ENCODE data around the gene PI4KB. TPM values are rescaled to one million over a fixed set of nuclear protein-coding genes. Genes with fewer than 3 reads are reported as not detected.

The PI4KB gene
- total RNA-seq, 1 donor from 2014 or later = 55.1 TPM

DNA sequence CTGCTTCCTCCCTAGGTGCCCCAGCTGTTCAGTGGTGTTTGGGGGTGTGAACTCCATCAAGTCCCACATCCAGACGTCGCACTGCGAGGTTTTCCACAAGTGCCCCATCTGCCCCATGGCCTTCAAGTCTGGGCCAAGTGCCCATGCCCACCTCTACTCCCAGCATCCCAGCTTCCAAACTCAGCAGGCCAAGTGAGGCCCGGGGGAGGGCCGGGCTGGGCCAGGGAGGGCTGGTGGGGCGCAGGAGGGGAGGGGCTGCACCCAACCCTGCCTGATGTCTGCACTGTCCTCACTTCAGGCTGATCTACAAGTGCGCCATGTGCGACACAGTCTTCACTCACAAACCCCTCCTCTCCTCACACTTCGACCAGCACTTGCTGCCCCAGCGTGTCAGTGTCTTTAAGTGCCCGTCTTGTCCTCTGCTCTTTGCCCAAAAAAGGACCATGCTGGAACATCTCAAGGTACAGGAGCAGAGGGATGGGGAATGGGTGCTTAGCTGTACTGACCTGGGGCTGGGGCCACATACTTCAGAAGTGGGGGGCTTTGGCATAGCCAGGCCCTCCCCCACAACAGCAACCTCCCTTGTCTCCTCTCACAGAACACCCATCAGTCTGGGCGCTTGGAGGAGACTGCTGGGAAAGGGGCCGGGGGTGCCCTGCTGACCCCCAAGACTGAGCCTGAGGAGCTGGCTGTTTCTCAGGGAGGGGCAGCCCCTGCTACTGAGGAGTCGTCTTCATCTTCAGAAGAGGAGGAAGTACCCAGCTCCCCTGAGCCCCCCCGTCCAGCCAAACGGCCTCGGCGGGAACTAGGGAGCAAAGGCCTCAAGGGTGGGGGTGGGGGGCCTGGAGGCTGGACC, 37.9 kb downstream of the PI4KB start:
- Mint-ChIP-seq H3K36me3 (ENCODE audit: insufficient read depth) (peaks cover 17% of the 10 kb centered on the region), H3K4me3 (ENCODE audit: low read depth) (no peak overlapping the region), H3K27me3 (no peaks in the 10 kb centered on the region), H3K9me3 (ENCODE audit: low read depth) (no peaks in the 10 kb centered on the region), H3K27ac (no peak overlapping the region), H3K4me1 (ENCODE audit: low read depth) (peaks cover 7% of the 10 kb centered on the region)
- DNase-seq (ENCODE audit: low spot score, unreplicated experiment) = no peak
- TF ChIP-seq, protein P1, sequence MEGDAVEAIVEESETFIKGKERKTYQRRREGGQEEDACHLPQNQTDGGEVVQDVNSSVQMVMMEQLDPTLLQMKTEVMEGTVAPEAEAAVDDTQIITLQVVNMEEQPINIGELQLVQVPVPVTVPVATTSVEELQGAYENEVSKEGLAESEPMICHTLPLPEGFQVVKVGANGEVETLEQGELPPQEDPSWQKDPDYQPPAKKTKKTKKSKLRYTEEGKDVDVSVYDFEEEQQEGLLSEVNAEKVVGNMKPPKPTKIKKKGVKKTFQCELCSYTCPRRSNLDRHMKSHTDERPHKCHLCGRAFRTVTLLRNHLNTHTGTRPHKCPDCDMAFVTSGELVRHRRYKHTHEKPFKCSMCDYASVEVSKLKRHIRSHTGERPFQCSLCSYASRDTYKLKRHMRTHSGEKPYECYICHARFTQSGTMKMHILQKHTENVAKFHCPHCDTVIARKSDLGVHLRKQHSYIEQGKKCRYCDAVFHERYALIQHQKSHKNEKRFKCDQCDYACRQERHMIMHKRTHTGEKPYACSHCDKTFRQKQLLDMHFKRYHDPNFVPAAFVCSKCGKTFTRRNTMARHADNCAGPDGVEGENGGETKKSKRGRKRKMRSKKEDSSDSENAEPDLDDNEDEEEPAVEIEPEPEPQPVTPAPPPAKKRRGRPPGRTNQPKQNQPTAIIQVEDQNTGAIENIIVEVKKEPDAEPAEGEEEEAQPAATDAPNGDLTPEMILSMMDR (IDR thresholded peaks at IDR 0.05; ENCODE audit: unreplicated experiment) = no peak

DNA sequence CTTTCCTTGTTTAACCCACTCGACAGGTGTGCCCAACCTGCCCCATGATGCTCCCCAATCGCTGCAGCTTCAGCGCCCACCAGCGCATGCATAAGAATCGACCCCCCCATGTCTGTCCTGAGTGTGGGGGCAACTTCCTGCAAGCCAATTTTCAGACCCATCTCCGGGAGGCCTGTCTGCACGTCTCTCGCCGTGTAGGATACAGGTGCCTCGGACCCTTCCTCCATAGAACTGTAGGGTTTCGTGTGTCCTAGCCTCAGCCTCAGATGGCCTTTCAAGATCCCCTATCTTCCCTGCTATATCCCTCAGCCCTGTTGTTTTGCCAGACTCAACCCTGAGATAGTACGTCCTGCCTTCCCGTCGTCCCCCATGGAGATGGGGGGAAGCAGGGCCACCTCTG, 38.7 kb downstream of the PI4KB start:
- Mint-ChIP-seq H3K4me1 (ENCODE audit: low read depth) (peaks cover 10% of the 10 kb centered on the region), H3K27ac (no peak overlapping the region), H3K36me3 (ENCODE audit: insufficient read depth) (peaks cover 13% of the 10 kb centered on the region)

DNA sequence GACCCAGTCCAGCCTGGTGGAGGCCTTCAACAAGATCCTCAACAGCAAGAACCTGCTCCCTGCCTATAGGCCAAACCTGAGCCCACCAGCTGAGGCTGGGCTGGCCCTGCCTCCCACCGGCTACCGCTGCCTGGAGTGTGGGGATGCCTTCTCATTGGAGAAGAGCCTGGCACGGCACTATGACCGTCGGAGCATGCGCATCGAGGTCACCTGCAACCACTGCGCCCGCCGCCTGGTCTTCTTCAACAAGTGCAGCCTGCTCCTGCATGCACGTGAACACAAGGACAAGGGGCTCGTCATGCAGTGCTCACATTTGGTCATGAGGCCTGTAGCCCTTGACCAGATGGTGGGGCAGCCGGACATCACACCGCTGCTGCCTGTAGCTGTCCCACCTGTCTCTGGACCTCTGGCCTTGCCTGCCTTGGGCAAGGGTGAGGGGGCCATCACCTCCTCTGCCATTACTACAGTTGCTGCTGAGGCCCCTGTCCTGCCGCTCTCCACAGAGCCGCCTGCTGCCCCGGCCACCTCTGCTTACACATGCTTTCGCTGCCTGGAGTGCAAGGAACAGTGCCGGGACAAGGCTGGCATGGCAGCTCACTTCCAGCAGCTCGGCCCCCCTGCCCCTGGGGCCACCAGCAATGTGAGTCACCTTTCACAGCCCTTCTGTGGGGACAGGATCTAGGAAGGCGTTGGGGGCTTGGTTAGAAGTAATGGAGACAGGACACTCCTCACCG, 39.3 kb downstream of the PI4KB start:
- Mint-ChIP-seq H3K4me3 (ENCODE audit: low read depth) (no peak overlapping the region), H3K27ac (no peak overlapping the region), H3K27me3 (no peaks in the 10 kb centered on the region), H3K36me3 (ENCODE audit: insufficient read depth) (peaks cover 13% of the 10 kb centered on the region), H3K9me3 (ENCODE audit: low read depth) (no peaks in the 10 kb centered on the region), H3K4me1 (ENCODE audit: low read depth) (peaks cover 15% of the 10 kb centered on the region)
- TF ChIP-seq, protein P1 (IDR thresholded peaks at IDR 0.05; ENCODE audit: unreplicated experiment) = no peak
- no peak for DNase-seq (ENCODE audit: low spot score, unreplicated experiment)

More for the DNA sequence above, 38.7 kb downstream of the PI4KB start:
- no peaks in the 10 kb centered on the region for H3K9me3 Mint-ChIP-seq (ENCODE audit: low read depth)
- no peaks in the 10 kb centered on the region for H3K27me3 Mint-ChIP-seq
- DNase-seq (ENCODE audit: low spot score, unreplicated experiment) = no peak
- TF ChIP-seq, protein P1 (IDR thresholded peaks at IDR 0.05; ENCODE audit: unreplicated experiment) = no peak
- H3K4me3 Mint-ChIP-seq (ENCODE audit: low read depth) = no peak overlapping the region

DNA sequence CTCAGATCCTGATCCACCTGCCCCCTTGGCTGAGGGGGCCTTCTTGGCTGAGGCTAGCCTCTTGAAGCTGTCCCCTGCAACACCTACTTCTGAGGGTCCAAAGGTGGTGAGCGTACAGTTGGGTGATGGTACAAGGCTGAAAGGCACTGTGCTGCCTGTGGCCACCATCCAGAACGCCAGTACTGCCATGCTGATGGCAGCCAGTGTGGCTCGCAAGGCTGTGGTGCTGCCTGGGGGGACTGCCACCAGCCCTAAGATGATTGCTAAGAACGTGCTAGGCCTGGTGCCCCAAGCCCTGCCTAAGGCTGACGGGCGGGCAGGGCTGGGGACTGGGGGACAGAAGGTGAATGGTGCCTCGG, 39.9 kb downstream of the PI4KB start:
- TF ChIP-seq, protein P1 (IDR thresholded peaks at IDR 0.05; ENCODE audit: unreplicated experiment) = no peak
- Mint-ChIP-seq H3K9me3 (ENCODE audit: low read depth) (no peaks in the 10 kb centered on the region), H3K36me3 (ENCODE audit: insufficient read depth) (peaks cover 13% of the 10 kb centered on the region), H3K27ac (no peak overlapping the region), H3K4me3 (ENCODE audit: low read depth) (no peak overlapping the region), H3K27me3 (no peaks in the 10 kb centered on the region), H3K4me1 (ENCODE audit: low read depth) (peaks cover 16% of the 10 kb centered on the region)
- no peak for DNase-seq (ENCODE audit: low spot score, unreplicated experiment)

DNA sequence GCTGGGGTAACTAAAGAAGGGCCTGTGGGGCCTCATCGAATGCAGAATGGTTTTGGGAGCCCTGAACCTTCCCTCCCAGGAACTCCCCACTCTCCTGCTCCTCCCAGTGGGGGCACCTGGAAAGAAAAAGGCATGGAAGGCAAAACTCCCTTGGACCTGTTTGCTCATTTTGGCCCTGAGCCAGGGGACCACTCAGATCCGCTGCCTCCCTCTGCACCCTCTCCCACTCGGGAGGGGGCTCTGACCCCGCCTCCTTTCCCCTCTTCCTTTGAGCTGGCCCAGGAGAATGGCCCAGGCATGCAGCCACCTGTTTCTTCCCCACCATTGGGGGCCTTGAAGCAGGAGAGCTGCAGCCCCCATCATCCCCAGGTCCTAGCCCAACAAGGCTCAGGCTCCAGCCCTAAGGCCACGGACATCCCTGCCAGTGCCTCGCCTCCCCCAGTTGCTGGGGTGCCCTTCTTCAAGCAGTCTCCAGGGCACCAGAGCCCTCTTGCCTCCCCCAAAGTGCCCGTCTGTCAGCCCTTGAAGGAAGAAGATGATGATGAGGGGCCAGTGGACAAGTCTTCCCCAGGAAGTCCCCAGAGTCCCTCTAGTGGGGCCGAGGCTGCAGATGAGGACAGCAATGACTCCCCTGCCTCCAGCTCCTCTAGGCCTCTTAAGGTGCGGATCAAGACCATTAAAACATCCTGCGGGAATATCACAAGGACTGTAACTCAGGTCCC, 40.4 kb downstream of the PI4KB start:
- Mint-ChIP-seq H3K4me3 (ENCODE audit: low read depth) (no peak overlapping the region), H3K27ac (no peak overlapping the region), H3K27me3 (no peaks in the 10 kb centered on the region), H3K36me3 (ENCODE audit: insufficient read depth) (peaks cover 13% of the 10 kb centered on the region), H3K9me3 (ENCODE audit: low read depth) (no peaks in the 10 kb centered on the region), H3K4me1 (ENCODE audit: low read depth) (peaks cover 16% of the 10 kb centered on the region)
- TF ChIP-seq, protein P1 (IDR thresholded peaks at IDR 0.05; ENCODE audit: unreplicated experiment) = no peak
- DNase-seq (ENCODE audit: low spot score, unreplicated experiment) = no peak

Measured in progenitor cell of endocrine pancreas (in vitro differentiated cells).